Upper lobe of left lung (tissue), 4 donors: ENCODE measurements around the gene GABRR3.

Source experiments
- CTCF ChIP-seq, 6 experiments: fragments of 450-650 bp in 4 of 6; fragments of 200-600 bp in 2 of 6; sonication (generic) in 2 of 6; IDR thresholded peaks; one replicate each; pipeline ENCODE4 v1.5.1; 2016 to 2019; ENCODE audit warnings: antibody characterized with exemption in 6 of 6
- POLR2A ChIP-seq, 4 donors: fragments of 450-650 bp; IDR thresholded peaks; one replicate each; pipeline ENCODE4 v1.5.1; 2016 to 2017; ENCODE audit warnings: antibody characterized with exemption in 4 of 4, mild to moderate bottlenecking in 2 of 4
- POLR2AphosphoS5 ChIP-seq, 2 donors: sonication (generic); formaldehyde crosslinking; IDR thresholded peaks; one replicate each; pipeline ENCODE4 v1.5.1; 2017; ENCODE audit warnings: antibody characterized with exemption in 2 of 2

GRCh38 chr3:98032904-98033303 lies 2.2 kb downstream of the GABRR3 start:
- no peak for TF ChIP-seq POLR2AphosphoS5 (IDR thresholded peaks at IDR 0.05)
- TF ChIP-seq POLR2A (IDR thresholded peaks at IDR 0.05) = no peak
- TF ChIP-seq CTCF (IDR thresholded peaks at IDR 0.05) = no peak
